NCI-H1092 treated with DMSO at 0.1 percent for 48 hours (cell line): Measurements from ENCODE around the gene BCO1.

Experiments
- DNase-seq: peaks from one replicate; lab custom pipeline; 2025; lab: John Stamatoyannopoulos, UW

The BCO1 gene

GRCh38 chr16:81232740-81233367 lies 5.6 kb upstream of the BCO1 start:
- no peak for DNase-seq

GRCh38 chr16:81237282-81237681 lies 1.2 kb upstream of the BCO1 start:
- peak; percentile 23 for DNase-seq

DNA sequence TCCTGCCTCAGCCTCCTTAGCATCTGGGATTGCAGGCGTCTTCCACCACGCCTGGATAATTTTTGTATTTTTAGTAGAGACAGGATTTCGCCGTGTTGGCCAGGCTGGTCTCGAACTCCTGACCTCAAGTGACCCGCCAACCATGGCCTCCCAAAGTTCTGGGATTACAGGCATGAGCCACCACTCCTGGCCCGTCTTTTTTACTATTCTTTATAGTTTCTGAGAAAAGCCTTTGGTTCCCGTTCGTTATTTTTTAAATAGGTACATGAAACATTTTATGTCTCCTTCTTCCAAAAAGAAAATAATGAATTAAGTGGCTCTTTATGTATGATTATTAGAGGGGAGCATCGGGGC lies 570 bp upstream of the BCO1 start:
- DNase-seq: no peak

DNA sequence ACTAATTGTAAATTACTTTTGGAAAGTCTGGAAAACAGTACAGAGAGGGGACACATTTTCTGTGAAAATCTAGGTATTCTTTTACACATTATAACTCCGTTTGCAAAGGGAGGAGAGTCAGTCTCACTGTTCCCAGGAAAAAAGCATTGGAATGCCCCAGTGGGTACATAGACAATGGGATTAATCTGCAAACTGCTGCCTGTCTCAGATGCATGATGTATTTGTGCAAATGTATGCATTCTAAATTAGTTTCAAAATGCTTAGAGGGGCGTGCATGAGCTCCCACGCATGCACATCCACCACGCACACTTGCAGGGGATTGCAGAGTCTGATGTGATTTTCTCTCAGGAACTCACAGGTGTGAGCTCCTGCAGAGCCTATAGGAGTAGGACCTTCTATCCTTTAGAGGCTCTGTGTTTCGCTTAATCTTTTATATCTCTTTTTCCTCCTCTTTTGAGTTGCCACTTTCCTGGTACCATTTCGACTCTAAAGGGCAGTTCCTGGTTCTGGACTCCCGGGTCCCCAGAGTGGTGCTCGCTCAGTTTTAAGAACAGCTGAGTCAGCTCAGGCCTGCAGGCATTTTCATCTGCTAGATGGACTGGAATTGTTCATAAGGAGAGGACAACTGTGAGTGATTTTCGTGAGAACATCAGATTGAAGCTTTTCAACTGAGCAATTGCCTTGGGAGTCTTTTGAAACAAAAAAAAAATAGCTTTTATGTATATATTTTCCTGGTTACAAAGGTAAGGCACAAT lies 1.1 kb downstream of the BCO1 start:
- no peak for DNase-seq

- no peak for DNase-seq
These were observed 3.2 kb downstream of the BCO1 start for GRCh38 chr16:81241706-81242105.

DNA sequence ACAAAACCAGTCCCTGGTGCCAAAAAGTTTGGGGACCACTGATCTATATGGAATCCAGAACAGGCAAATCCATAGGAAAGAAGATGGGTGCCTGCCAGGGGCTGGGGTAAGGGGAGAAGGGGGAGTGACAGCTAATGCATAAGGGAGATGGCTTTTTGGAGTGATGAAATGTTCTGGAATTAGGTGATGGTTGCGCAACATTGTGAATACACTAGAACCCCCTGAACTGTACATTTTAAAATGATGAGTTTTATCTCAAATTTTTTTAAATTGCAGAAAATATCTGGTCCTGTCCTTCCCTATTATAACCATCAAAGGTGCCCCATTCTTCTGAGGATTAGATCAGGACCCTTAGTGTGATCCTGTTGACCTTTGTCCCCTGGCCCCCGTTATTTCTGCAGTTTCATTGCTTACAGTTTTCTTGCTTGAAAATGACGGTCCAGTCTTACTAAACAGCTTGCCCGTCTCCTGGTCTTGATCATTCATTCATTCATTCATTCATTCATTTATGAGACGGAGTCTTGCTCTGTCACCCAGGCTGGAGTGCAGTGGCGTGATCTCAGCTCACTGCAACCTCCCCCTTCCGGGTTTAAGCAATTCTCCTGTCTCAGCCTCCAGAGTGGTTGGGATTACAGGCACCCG lies 4.6 kb downstream of the BCO1 start:
- no peak for DNase-seq

GRCh38 chr16:81243942-81244341 lies 5.5 kb downstream of the BCO1 start:
- DNase-seq: no peak

- no peak for DNase-seq
These were observed 13.4 kb downstream of the BCO1 start for GRCh38 chr16:81251871-81252270.

- no peak for DNase-seq
These were observed 14.7 kb downstream of the BCO1 start for GRCh38 chr16:81253141-81253540.

- DNase-seq: no peak
These were observed 16.5 kb downstream of the BCO1 start for GRCh38 chr16:81254922-81255526.

DNA sequence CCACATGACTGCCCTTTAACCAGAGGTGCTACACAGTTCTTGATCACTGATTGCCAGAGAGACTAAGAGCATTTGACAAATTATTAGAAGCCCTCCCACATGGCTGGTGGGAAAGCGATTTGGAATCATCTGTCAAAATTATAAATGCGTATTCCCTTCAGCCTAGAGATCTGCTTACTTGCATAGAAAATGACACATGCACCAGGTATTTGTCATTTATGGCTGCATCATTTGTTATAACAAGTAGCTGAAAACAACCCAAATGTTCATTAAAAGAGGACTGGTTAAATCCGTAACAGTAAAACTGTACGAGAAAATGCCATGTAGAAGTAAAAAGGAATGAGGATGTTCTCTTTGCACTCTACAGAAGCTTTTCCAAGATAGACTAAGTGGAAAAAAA lies 21.4 kb downstream of the BCO1 start:
- DNase-seq: no peak

DNA sequence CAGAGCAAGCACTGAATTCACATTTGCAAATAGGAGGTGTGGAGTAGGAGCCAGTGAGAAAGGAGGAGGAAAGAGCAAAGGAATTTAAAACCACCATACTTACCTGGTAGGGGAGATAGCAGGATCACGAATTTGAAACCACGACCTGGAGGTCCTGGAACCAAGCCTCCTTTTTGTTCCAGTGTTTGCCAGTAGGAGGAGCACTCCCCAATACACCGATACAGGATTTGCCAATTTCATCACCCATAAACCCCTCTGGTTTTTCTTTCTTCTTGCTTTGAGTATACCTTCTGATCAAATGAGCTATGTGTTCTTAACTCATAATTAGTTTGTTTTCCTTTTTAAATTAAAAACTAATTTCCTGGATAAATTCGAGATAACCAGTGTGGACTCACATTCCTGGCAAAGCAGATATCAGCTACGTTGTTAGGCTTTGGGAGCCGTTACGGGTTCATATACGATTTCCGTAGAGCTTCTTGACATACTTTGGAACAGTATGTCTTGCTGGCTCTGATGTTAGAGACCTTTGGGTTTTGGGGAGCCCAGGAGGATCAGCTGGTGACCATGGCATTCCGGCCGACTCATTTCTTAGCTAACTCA lies 22.7 kb downstream of the BCO1 start:
- DNase-seq: no peak

GRCh38 chr16:81263470-81264220 lies 25.2 kb downstream of the BCO1 start:
- DNase-seq: no peak

DNA sequence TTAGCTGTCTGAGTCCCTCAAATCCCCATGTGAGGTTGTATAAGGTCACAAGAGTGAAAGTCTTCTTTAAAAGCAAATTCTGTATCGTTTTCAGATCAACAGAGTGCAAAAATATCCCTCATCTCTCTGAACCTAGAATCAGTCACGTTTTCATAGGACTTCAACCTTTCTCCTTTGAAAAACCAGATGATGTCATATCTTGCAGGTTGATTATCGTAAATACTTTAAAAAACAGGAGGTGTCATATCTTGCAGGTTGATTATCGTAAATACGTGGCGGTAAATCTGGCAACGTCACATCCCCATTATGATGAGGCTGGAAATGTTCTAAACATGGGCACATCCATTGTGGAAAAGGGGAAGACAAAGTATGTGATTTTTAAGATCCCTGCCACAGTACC lies 25.9 kb downstream of the BCO1 start:
- no peak for DNase-seq

GRCh38 chr16:81265052-81265451 lies 26.6 kb downstream of the BCO1 start:
- no peak for DNase-seq

GRCh38 chr16:81265658-81266451 lies 27.4 kb downstream of the BCO1 start:
- peak; percentile 3 for DNase-seq

DNA sequence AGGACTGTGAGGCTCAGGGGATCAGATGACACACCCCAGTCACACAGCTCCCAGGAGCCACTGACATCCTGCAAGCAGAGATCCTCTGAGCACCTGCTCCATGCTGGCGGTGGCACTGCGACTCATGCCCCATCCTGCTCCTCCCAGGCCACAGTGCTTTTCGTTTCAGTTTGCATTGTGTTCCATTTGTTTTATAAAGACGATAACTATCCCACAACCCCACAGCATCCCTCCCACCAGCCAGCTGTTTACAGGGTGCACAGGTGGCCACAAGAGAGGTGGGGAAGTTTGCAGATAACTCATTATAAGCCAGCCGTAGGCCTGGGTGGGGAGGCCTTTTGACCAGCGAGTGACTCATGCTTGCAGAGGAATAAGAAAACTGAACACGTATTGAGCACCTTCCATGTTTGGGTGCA lies 28.2 kb downstream of the BCO1 start:
- peak; percentile 28 for DNase-seq

DNA sequence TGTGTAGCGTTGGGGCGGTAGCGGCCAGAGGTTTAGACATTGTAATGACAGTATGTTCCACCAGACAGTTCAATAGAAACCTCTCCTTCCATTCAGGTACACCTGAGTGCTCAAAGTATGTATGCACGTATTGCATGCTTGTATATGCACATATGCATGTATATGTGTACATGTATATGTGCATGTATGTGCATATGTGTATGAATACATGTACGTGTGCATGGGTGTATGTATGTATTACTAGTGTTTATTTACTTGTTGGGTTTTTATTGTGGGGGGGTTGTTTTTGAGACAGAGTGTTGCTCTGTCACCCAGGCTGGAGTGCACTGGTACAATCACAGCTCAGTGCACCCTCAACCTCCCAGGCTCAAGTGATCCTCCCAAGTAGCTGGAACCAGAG lies 30.0 kb downstream of the BCO1 start:
- DNase-seq: no peak

DNA sequence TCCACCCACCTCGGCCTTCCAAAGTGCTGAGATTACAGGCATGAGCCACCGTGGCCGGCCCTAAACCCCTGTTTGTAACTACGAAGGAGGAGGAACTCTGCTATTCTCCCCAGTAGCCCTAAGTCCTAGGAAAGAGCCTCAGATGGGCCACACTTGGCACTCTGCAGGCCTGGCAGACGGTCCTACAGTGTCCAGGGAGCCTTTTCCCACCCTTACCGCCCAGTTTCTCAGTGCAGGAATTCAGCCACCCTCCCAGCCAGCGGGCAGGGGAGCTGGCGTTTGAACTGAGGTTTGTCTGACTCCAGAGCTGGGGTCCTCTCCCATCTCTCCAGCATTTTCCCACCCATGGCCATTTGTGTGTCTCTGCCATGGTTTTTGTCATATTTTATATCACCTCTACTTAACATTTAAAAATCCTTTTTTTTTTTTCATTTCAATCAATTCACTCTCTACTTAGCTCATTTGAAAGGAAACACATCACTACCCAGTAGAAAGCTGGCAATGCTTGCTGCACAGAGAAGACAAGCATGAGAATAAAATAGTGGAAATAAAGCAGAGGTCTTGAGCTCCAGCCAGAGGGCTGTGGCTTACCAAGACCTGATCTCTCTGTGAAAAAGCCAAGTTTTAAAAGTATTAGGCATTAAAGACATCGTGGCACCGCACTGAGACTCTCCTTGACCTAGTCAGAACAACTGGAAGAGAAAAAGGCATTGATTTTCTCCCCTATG lies 34.9 kb downstream of the BCO1 start:
- DNase-seq: no peak

- DNase-seq: no peak
These were observed 36.6 kb downstream of the BCO1 start for GRCh38 chr16:81275064-81275532.
